Vagina (tissue), 2 donors: ENCODE results near the gene TTLL13.
"Not testable (repeated sequence)": the region's sequence is repeated elsewhere in the genome, so short reads cannot be mapped to it uniquely, and the experiment has no call there.

Experiments used
- POLR2A ChIP-seq, 2 donors: fragments of 450-650 bp; IDR thresholded peaks; one replicate each; pipeline ENCODE4 v1.6.1; 2017; ENCODE audit warnings: antibody characterized with exemption in 2 of 2, mild to moderate bottlenecking in 2 of 2, moderate library complexity in 2 of 2
- POLR2AphosphoS5 ChIP-seq, 2 donors: sonication (generic); formaldehyde crosslinking; IDR thresholded peaks; one replicate each; pipeline ENCODE4 v1.9.0; 2017; ENCODE audit warnings: antibody characterized with exemption in 2 of 2, mild to moderate bottlenecking in 2 of 2, low read depth in 1 of 2; ENCODE audit not compliant: insufficient read depth in 1 of 2
- TF ChIP-seq, protein P1 (sequence below), 3 experiments: fragments of 450-650 bp in 2 of 3; fragments of 200-600 bp in 1 of 3; sonication (generic) in 1 of 3; IDR thresholded peaks; one replicate each; pipeline ENCODE4 v1.5.1; 2017 to 2019; ENCODE audit warnings: antibody characterized with exemption in 3 of 3, mild to moderate bottlenecking in 2 of 3, moderate library complexity in 2 of 3

DNA sequence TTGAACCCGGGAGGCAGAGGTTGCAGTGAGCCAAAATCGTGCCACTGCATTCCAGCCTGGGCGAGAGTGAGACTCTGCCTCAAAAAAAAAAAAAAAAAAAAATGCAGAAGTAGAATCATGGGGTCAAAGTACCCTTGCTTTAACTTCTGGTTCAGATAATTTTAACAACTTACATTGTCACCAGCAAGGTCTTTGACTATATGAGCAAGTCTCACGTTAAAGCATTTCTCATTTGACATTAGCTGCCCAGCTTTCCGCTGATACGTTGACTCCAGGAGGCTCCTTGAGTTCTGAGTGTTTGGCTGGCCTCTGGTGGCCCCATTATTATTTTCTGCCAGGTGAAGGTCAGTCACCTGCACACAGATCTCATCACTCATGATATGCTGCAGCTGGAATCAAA is 32.3 kb downstream of the TTLL13 start:
- TF ChIP-seq, protein P1, sequence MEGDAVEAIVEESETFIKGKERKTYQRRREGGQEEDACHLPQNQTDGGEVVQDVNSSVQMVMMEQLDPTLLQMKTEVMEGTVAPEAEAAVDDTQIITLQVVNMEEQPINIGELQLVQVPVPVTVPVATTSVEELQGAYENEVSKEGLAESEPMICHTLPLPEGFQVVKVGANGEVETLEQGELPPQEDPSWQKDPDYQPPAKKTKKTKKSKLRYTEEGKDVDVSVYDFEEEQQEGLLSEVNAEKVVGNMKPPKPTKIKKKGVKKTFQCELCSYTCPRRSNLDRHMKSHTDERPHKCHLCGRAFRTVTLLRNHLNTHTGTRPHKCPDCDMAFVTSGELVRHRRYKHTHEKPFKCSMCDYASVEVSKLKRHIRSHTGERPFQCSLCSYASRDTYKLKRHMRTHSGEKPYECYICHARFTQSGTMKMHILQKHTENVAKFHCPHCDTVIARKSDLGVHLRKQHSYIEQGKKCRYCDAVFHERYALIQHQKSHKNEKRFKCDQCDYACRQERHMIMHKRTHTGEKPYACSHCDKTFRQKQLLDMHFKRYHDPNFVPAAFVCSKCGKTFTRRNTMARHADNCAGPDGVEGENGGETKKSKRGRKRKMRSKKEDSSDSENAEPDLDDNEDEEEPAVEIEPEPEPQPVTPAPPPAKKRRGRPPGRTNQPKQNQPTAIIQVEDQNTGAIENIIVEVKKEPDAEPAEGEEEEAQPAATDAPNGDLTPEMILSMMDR (IDR thresholded peaks at IDR 0.05), result not testable (repeated sequence)
- not testable (repeated sequence) for TF ChIP-seq POLR2A (IDR thresholded peaks at IDR 0.05); POLR2AphosphoS5 (IDR thresholded peaks at IDR 0.05; ENCODE audit: insufficient read depth in 1 of 2, low read depth in 1 of 2)
